ENCODE data around the gene BARX2.

The BARX2 gene

DNA sequence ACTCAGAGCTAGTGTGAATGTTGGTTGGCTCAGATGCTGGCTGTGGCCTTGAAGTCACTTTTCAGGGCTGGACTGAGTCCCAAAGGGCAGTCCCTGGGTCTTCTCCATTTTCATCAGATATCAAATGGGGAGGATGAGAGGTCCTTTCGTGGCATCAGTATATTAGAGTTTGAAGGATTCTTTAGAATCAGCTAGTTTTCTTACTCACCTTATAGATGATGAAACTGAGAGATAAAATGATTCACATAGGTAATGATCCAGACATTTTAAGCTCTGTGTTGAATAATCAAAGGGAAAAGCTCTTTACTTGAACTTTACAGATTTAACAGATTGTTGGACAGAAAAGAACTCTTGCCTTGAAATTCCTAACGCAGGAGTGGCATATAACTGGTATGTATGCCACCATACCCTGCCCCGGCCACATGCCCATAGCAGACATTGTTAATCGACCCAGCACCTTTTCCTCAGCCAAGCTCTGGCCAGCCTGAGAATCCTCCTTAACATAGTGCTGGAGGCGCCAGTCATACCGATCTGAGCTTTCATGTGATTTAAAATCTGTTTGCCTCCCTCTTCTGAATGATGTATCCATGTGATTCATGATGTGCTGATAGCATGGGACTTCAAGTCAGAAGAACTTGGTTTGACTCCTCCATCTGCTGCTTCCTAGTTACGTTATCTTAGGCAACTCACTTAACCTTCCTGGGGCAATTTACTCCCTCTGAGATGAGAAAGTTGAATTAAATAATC, 60.0 kb downstream of the BARX2 start:
- in situ Hi-C loops (cut with HindIII; ENCODE audit: low sequenced_read_pairs): no loop called here

DNA sequence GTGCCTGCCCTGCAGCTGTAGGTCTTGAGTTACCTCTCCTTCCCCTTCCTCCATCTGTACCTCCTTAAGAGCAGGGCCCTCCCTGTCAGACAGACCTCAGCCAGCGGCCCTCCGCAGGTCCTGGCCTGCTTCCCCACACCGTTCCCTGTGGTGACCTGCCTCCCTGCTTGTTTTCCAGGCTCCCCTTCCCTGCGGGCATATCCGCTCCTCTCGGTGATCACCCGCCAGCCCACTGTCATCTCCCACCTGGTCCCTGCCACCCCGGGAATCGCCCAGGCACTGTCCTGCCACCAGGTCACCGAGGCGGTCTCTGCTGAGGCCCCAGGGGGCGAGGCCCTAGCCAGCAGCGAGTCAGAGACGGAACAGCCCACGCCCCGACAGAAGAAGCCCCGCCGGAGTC, 60.9 kb downstream of the BARX2 start:
- in situ Hi-C loops (cut with HindIII; ENCODE audit: low sequenced_read_pairs): no loop called here

DNA sequence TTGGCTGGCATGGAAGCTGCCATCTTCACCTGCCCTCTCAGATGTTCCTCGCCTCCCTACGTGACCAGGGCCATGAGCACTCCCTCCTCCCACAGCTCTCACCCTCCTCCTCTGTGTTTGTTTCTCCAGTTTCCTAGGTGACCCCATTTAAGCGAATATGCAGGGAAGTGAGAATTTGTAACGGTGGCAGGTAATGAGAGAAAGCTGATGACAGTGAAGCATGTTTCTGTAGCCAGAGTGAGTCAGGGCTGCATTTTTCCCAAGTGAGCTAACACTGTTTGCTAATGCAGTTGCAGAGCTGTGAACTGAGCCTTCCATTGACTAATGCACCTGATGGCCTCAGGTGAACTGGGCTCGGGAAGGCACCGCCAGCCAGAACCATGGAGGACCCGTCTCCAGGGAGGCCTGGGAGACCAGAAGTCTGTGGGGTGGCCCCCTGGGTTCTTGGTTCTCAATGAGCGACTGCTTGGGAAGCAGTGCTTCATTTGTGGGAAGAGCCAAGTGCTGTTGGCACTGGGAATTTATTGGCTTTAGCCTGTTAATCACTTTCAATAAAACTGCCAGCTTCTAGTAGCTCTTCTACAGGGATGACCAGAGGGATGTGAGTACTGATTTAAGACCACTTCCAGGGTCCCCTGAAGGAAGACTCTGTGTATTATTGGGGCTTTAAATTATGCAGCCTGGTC, 64.5 kb downstream of the BARX2 start:
- in situ Hi-C loops (cut with HindIII; ENCODE audit: low sequenced_read_pairs): no loop called here

DNA sequence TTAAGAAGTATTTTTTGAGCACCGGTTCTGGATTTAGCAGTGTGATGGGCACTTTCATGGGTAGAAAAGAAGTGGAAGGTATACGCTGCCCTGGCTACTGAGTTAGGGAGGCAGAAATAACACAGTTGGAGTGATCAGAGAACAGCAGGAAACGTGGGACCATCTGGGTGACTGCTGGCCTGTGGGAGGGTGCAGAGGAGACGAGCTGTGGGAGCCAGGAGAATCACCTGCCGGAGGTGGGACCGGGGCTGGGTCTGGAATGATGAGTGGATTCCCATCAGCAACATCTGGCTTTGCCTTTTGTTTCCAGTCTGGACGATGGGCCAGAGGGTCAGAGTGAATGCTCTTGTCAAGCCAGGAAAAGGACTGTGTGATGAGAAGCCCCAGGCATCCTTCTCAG, 66.5 kb downstream of the BARX2 start:
- in situ Hi-C loops (cut with HindIII; ENCODE audit: low sequenced_read_pairs): no loop called here

DNA sequence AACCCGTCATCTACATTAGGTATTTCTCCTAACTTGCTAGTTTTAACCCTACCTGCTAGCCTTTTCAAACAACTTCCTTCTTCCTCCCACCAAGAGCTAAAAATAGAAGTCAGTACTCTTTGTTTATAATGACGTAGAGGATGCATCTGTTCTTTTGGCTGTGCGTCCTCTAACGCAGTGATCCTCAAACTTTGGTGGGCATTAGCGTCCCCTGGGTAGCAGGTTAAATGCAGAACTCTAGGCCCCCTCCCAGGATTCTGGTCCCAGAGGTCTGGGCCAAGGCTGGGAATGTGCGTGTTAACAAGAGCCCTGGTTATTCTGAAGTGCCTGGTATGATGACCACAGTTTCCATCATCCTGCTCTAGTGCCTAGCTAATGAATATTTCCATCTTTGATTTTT, 67.6 kb downstream of the BARX2 start:
- in situ Hi-C loops (cut with HindIII; ENCODE audit: low sequenced_read_pairs): no loop called here

DNA sequence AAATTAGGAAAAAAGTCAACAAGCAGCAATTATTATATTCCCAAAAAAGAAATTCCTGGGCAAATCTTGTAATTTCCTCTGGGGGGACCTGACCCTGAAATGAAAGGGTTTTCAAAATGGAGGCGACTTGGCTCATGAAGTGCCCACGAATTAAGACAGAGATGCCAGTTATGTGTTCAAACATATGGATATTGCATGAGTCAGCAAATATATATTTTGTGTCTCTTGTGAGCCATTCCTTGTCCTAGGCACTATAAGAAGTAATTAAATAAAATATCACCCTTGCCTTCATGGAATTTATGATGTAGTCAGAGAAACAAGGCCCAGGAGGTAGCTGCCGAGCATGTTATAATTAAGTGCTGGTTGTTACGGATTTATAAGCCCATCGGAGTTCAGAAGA, 68.6 kb downstream of the BARX2 start:
- in situ Hi-C loops (cut with HindIII; ENCODE audit: low sequenced_read_pairs): no loop called here

DNA sequence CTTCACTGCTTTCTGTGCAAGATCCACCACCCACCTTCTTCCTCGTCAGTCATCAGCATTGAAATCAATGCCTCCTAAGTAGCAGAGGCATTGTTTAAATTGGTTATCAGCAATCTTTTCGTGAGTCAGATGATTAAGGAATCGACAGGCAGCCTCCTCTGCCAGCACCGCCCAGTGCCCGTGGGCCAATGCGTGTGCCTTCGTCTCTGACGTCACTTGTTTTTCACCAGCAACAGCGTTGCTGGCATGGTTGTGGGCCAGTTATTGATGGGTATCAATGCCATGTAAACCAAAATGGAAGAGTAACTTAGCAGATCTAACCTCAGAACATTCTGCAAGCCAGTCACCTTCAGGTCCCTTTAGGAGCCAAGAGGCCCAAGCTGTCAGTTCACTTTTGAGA, 69.6 kb downstream of the BARX2 start:
- in situ Hi-C loops (cut with HindIII; ENCODE audit: low sequenced_read_pairs): no loop called here

DNA sequence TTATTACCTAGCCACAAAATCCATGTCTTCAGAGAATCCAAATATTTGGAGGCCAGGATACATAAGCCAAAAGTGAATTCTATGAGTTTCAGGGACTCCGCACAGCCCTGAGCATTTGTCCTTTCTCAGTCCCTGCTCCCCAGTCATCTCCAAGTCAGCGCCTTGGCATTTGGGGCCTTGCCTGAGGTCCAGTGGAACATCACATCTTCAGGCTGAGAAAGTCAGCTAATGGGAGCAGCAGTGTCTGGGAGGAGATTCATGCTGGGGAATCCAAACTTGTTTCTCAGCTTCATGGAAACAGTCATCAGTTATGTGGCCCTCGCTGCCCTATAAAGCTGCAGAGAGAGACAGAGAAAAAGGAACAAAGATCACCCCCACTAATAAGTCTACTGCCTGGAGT, 70.9 kb downstream of the BARX2 start:
- in situ Hi-C loops (cut with HindIII; ENCODE audit: low sequenced_read_pairs): no loop called here

DNA sequence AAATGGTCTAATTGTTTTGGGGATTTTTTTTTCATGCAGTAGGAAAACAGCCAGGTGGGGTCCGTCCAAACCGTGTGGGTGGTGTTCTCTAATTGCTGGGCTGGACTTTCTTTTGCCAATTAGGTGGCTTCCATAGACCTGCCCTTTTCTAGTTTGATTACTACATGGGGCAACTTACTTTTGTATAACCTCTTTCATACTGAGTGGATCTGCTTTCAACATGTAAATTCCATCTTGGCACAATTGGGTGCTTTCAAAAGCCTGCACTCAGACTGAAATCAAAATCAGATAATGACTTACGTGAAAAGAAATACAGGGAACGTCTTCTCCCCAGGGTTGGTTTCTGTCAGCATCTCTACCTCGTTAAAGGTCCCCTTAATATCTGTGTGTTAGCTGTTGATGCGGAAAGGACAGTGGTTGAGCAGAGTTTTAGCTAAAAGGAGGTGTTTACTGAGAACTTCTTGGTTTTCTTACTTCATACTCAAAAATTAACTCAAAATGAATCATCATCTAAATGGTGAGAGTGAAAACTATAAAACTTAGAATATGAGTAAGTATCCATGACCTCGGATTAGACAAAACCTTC, 72.1 kb downstream of the BARX2 start:
- in situ Hi-C loops (cut with HindIII; ENCODE audit: low sequenced_read_pairs): no loop called here

DNA sequence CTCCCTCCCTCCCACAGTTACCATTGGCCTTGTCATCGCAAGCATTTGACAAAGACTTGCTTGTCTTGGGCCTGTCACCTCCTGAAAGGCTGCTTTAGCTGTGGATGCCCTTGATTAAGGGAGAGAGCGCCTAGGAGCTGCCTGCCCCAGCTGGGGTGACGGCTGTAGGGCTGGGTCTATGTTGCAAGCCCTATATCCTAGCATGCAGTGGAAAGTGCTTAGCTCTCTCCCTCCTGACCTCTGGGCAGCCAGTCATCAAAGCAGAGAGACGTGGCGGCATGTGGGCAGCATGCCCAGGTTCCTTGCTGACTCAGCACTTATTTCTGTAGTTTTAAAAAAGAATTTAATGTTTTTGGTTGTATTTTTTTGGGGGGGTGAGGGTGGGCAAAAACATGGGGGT, 75.9 kb downstream of the BARX2 start:
- in situ Hi-C loops (cut with HindIII; ENCODE audit: low sequenced_read_pairs): no loop called here

DNA sequence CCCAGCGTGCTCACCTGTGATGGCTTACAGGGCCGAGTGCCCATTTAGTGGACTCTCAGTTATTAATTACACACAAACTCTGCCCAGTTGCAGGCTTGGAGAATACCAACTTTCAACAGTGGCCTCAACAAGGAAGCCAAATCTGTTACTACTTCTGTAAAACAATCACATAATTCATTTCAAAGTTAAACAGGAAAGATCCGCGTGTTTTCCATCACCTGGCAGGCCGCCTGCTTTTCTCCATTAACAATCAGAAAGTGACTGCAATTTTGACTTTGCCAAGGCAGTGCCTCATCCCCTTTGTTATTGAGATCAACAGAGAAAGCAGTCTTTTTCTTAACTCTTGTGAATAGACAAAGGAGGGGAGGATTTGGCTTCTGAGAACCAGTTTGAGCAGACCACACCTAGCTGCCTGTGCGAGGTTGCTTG, 77.7 kb downstream of the BARX2 start:
- in situ Hi-C loops (cut with HindIII; ENCODE audit: low sequenced_read_pairs): no loop called here

DNA sequence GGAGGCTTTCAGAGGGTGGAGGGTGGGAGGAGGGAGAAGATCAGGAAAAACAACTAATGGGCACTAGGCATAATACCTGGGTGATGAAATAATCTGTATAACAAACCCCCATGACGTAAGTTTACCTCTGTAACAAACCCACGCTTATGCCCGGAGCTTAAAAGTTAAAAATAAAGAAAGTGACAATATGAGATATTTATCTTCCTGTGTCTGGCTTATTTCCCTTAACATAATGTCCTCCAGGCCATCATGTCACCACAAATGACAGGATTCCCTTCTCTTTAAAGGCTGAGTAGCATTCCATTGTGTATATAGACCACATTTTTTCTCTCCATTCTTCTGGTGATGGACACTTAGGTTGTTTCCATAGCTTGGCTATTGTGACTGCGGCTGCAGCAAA, 79.5 kb downstream of the BARX2 start:
- in situ Hi-C loops (cut with HindIII; ENCODE audit: low sequenced_read_pairs): no loop called here

DNA sequence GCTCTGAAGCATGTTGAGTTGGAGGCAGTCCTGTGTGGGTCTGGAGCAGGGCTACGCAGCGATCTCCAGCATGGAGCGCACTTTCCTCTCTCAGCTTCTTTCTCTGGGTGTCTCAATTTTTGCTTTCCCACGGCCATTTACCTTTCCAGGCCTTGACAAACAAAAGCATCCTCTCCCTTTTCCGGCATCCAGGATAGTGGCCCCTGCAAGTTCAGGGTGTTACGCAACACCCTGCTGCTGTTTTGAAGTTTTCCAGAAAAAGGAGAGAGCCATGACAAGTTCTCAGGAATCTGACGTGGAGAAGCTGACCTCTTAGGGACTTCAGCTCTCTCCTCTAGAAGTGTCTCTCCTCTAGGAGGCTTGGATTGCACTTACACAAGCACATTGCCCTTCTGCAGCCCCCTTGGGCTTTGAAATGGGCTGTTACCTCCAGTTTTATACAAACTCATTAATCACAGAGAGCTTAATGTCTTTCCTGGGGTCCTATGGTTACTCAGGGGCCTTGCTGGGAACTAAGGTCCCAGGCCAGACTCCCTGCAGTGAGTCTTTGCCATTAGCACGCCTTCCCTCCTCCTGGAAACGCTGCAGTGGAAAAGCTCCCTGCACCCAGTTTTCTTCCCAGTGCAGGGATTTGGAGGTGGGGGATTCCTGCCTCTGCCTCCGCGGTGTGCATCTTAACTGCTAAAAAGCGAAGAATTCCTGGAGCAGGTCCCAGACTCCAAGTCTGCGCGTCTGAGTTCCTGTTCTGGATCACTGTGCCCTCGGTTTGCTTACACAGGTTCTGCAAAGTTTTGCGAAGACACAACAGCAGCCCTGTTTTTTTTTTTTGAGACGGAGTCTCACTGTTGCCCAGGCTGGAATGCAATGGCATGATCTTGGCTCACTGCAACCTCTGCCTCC, 80.4 kb downstream of the BARX2 start:
- in situ Hi-C loops (cut with HindIII; ENCODE audit: low sequenced_read_pairs): no loop called here

DNA sequence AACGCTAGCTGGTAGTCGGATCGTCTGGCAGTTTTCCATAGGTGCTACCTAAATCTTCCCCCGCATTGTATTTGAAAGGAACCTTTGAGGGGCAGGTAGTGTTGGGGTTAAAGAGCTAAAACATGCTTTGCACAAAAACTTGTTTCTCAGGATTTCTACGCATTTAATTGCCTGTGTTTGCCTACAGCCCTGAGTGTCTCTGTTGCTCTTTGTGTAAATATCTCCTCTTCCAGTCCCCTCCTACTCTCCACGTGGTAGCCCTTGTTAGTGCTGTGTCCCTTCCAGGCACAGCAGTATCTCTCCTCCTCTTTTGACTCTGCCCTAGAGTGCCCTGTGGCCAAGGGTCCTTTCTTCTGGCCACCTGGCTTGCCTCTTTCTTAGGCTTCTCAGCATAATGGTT, 81.7 kb downstream of the BARX2 start:
- in situ Hi-C loops (cut with HindIII; ENCODE audit: low sequenced_read_pairs): no loop called here

DNA sequence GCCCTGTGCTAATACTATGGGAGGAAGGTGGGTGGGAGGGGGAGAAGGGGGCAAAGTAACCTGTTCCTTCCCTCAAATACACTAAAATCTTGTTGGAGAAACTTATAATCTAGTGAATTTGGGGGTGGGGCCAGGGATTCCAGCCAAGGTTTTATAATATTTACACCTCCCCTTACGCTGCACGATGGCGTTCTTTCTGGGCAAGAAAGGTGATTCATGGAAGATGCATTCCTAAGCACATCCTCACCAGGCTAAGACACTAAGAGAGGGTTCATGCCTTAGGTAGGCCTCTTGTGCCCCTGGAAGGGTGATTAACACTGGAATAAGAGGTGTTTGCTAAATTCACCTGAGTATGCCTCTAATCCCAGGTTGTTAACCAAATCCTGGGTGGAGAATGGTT, 82.6 kb downstream of the BARX2 start:
- in situ Hi-C loops (cut with HindIII; ENCODE audit: low sequenced_read_pairs): no loop called here

DNA sequence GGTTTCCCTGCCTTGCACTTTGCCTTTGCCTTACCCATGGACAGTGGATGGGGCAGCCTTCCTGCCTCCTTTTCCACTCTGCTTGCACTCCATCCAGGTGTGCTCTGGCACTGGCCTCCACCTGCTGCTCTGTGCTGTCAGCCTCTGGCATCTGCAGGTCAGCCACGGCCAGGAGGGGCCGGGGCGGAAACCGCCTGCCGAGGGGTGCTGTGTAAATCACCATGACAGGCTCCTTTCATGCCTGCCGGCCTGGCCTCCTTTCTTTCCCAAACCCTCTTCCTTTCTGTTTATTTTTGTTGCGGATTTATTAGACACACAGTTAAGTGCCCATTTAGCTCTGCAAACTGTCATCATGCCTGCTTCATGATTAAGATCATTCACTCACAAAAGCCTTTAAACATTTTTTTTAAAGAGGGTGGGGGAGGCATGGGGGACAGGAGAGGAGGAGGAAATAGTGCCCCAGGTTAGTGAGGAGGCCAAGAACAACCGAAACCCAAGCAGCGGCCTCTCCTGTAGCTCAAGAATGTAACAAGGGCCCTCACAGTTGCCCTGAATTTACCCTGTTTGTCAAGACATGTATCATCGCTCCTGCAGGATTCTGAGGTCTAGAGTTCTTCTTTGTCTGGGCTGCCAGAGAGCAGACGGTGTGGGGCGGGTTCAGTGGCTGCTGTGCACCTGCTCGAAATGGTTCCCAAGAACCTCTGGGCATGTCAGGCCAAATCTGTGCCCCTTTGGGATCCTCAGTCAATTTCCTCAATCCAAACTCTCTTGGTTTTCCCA, 83.3 kb downstream of the BARX2 start:
- in situ Hi-C loops (cut with HindIII; ENCODE audit: low sequenced_read_pairs): no loop called here

DNA sequence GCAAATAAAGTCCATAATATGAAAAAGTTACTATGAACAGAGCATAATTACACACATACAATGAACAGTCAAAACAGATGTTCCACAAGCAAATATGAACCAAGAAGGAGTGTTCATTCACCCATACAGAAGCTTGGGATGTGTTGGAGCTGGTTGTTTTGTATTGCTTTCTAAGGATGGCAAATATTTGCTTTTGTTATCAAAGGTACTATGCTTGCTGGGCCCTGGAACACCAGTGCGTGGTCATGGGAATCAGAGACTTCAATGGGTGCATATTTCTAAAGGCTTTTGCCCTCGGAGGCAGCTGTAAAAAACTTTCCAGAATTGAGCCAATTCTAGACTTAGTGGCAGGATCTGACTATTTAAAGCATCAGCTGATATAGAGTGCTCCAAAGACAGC, 85.1 kb downstream of the BARX2 start:
- in situ Hi-C loops (cut with HindIII; ENCODE audit: low sequenced_read_pairs): no loop called here

DNA sequence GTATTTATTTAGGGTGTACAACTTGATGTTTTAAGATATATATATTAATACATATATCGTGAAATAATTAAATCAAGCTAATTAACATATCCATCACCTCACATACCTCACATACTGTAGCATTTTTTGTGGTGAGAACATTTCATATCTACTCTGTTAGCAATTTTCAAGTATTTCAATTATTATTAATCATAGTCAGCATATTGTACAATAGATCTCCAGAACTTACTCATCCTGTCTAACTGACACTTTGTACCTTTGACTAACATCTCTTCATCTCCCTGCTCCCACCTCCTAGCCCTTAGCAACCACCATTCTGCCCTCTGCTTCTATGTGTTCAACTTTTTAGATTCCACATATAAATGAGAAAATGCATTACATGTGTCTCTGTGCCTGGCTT, 108.4 kb downstream of the BARX2 start:
- in situ Hi-C loops (cut with HindIII; ENCODE audit: low sequenced_read_pairs): no loop called here

DNA sequence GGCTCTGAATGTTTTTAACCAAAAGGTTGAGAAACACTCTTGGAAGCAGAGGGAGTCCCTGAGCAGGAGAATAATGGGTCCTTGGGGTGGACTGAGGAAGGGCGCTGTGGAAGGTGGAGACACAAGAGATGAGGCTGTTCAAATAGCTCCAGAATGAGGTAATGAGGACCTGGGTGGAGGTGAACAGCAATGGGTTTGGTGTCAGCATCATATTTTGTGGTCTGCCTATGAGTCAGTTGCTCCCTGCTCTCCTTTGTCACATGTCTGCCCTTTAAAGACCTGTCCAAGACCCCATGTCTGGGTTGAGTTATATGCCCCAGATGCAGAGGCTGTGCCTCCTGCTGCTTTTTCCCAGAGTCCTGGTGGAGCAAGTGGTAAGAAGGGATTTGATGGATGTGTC, 113.6 kb downstream of the BARX2 start:
- in situ Hi-C loops (cut with HindIII; ENCODE audit: low sequenced_read_pairs): no loop called here

DNA sequence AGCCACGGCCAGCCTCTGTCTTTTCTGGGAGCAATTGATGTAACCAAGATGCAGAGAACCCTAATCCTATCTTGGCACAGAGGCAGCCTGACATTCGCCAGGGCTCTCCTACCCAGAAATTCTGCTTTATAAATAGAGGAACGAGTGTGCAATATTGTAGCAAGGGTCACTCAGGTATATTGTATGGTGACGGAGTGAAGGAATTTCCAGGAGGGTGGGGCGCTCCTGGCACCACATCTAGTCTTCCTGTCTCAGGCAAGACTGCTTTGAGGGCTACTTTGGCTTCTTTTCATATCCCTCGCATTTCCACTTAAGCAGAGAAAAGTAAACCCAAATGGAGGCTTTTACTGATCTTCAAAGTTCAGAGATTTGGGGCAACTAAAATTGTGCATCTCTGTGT, 114.4 kb downstream of the BARX2 start:
- in situ Hi-C loops (cut with HindIII; ENCODE audit: low sequenced_read_pairs): no loop called here

DNA sequence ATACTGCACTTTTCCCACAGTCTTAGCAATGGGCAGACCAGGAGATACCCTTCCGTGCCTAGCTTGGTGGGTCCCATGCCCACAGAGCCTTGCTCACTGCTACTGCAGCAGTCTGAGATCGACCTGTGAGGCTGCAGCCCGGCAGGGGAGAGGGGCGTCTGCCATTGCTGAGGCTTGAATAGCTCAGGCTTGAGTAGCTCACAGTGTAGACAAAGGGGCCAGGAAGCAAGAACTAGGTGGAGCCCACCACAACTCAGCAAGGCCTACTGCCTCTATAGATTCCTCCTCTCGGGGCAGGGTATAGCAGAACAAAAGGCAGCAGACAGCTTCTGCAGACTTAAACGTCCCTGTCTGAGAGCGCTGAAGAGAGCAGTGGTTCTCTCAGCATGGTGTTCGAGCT, 118.1 kb downstream of the BARX2 start:
- in situ Hi-C loops (cut with HindIII; ENCODE audit: low sequenced_read_pairs): no loop called here

Data from endothelial cell of hepatic sinusoid (primary cell).